Stimulated activated naive B cell treated with anti-CD40 and anti-IgM and Interleukin-4, amounts not matched to agents 10 μg/mL and 1 μg/mL and 100 μg/mL, for 72 hours (primary cell): ENCODE results near the gene RNF212.
A peak's percentile ranks its signal among the peaks of the same experiment; 100 is the strongest.

Experiments used
- ATAC-seq, 2 donors: fragments of 150-1000 bp; cut with Tn5 transposase; replicated peaks; 2 replicates each; pipeline ENCODE4 v1.10.0; 2021; ENCODE audit warnings: moderate library complexity in 1 of 2
- DNase-seq: peaks from one replicate; pipeline ENCODE4 v3.0.0; 2021
- H3K27ac Mint-ChIP-seq: one replicate; pipeline ENCODE4 v1.8.0; 2022; ENCODE audit warnings: mild to moderate bottlenecking, mixed read lengths
- H3K27me3 Mint-ChIP-seq, 2 donors: one replicate each; pipeline ENCODE4 v1.8.0; 2022; ENCODE audit warnings: mixed read lengths in 2 of 2
- H3K36me3 Mint-ChIP-seq, 2 donors: one replicate each; pipeline ENCODE4 v1.8.0; 2022; ENCODE audit warnings: mixed read lengths in 2 of 2, mild to moderate bottlenecking in 1 of 2
- H3K4me1 Mint-ChIP-seq, 2 donors: one replicate each; pipeline ENCODE4 v1.8.0; 2022; ENCODE audit warnings: mixed read lengths in 2 of 2, mild to moderate bottlenecking in 1 of 2
- H3K4me3 Mint-ChIP-seq, 2 donors: one replicate each; pipeline ENCODE4 v1.8.0; 2022; ENCODE audit warnings: mild to moderate bottlenecking in 2 of 2, mixed read lengths in 2 of 2, moderate library complexity in 1 of 2
- H3K9me3 Mint-ChIP-seq, 2 donors: one replicate each; pipeline ENCODE4 v1.8.0; 2022; ENCODE audit warnings: mixed read lengths in 2 of 2, mild to moderate bottlenecking in 1 of 2

Gene RNF212

DNA sequence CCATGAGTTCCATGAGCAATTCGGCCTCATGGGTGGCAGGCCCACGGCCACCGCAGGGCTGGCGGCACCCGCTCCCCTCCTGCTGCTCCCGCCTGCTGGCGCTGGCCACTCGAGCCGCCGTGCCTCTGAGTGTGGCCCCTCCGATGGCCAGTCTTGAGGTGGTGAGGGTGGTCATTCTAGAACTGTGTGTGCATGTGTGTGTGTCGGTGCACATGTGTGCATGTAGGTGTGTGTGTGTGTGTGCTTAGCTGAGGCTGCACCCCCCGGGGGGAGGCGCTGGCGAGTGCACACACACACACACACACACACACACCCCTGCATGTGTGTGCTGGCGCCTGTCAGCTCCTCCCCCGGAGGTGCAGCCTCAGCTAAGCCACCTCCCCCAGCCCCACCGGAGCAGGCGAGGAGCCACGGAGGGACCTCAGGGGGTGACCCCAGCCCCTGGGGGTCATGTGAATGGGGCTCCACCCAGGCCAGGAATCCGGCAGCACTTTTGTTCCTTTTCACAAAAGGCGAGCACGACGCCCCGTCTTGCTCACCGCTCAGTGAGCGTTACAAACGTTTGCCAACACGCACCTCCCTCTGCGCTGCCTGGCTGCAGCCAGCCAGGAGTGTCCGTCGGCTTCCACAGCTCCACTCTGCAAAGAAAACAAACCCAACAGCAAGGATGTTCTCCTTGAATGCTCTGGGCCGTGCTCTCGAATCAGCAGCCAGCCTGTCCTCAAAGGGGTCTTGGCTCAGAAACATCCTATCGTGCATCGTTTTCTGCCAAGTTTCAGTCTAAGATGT is 72.0 kb downstream of the RNF212 start:
- peaks cover 26 to 49% of the 10 kb centered on the region in 2 donors for H3K27me3 Mint-ChIP-seq
- no peak for DNase-seq

DNA sequence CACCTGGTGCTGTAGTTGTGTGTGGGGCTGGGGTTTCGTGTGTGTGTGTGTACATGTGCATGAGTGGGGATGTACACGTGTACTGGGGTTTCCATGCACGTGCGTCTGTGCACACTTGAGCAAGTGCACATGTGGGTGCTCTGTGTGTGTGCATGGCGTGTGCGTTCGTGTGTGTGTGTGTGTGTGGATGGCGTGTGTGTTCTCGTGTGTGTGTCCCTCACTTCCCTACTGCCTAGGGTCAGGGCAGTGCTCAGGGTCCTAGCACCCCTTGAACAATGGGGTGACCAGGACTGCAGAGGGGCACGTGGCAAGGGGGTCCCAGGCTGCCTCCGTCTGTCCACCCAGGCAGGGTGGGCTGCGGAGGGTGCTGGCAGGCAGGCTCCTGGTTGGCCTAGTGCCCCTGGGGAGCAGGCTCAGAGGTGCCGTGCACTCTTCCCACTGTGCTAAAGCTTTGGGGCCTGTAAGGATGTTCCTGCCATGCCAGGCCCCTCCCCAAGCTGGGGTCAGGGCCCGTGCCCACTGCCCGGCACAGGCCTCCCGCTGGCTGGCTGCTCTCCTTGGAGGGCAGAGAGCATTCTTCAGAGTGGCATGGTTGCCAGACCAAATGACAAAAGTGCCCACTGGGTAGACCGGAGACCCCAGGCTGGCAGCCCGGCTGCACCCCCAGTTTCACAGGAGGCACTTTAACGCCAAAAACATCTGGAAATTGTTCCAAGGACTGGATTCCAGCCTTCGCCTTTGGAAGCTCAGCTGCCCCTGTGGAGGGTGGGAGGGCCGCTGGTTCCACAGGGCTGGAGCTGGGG is 72.8 kb downstream of the RNF212 start:
- Mint-ChIP-seq H3K4me3 (no peak overlapping the region), H3K36me3 (peaks cover 0 to 3% of the 10 kb centered on the region in 2 donors), H3K4me1 (peaks cover 0 to 3% of the 10 kb centered on the region in 2 donors), H3K27me3 (peaks cover 23 to 46% of the 10 kb centered on the region in 2 donors), H3K27ac (no peak overlapping the region), H3K9me3 (no peaks in the 10 kb centered on the region)
- ATAC-seq (no peak), DNase-seq (no peak)

More for the DNA sequence above, 72.0 kb downstream of the RNF212 start:
- Mint-ChIP-seq H3K9me3 (no peaks in the 10 kb centered on the region), H3K36me3 (peaks cover 0 to 3% of the 10 kb centered on the region in 2 donors), H3K27ac (no peak overlapping the region), H3K4me1 (peaks cover 0 to 3% of the 10 kb centered on the region in 2 donors), H3K4me3 (no peak overlapping the region)
- ATAC-seq, result no peak

DNA sequence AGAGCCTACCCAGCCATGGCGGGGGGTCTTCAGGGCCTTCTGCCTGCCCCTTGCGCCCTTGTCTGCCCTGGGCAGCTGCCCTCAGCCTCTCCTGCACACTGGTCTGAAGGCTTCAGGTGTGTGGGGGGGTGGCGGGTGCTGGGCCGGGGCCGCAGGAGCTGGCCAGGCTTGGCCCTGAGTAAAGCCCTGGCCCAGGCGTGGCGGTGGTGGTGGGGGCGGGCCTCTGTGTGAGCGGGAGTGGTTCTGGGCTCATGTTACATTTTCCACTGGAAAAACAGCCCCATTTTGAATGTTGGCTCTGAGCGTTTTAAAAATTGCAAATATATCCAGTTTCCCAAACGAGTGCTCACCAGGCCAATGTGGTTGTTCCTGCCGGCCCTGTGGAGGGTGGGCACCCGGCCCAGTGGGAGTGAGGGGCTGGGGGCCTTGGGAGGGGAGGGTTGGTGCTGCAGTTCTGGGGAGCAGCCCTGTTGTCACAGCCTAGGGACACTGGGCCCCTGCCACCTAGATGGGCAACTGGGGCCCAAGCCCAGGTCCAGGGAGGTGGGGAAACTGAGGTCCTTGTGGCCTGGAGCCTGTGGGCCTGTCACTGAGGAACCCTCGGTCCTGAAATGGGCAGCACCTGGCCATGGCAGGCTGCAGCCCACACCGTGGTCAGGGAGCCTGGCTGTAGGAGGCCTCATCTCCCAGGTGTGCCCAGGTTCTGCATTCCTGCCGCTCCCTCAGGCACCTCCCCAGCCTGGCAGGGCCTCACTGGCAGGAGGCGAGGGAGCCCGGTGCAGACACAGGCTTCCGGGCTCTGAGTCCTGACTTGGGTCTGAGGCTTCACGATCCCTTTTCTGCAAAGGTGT is 73.6 kb downstream of the RNF212 start:
- H3K27ac Mint-ChIP-seq, result no peak overlapping the region
- DNase-seq, result no peak

DNA sequence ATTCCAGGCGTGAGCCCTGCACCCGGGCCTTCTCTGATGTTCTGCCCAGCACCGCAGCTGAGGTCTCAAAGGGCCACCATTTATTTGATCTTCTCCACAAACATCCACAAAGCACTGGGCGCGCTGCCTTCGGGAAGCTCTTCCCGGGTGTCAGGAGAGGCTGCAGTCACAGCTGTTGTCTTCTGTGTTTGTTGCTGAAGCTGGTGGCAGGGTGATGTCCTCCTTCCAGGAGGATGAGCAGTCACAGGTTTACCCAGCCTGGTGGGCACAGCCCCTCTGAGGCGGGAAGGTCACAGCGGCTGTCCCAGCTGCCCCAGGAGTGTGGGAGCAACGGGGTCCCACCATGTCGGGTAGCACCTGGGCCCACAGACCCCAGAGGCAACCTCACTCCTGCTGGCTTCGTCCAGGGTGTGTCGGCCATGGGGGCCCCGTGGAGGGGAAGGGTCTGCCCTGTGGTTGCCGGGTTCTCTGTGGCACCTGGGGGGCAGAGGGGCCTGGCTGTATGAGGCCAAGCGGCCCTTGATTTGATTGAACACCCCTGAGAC is 74.3 kb downstream of the RNF212 start:
- Mint-ChIP-seq H3K36me3 (peaks cover 0 to 3% of the 10 kb centered on the region in 2 donors), H3K27ac (no peak overlapping the region)
- no peak for ATAC-seq

More for the DNA sequence above, 73.6 kb downstream of the RNF212 start:
- H3K27me3 Mint-ChIP-seq, result peaks cover 15 to 38% of the 10 kb centered on the region in 2 donors
- H3K36me3 Mint-ChIP-seq, result peaks cover 0 to 3% of the 10 kb centered on the region in 2 donors
- no peaks in the 10 kb centered on the region for H3K9me3 Mint-ChIP-seq
- no peak for ATAC-seq
- H3K4me1 Mint-ChIP-seq, result peaks cover 0 to 3% of the 10 kb centered on the region in 2 donors
- H3K4me3 Mint-ChIP-seq, result no peak overlapping the region

DNA sequence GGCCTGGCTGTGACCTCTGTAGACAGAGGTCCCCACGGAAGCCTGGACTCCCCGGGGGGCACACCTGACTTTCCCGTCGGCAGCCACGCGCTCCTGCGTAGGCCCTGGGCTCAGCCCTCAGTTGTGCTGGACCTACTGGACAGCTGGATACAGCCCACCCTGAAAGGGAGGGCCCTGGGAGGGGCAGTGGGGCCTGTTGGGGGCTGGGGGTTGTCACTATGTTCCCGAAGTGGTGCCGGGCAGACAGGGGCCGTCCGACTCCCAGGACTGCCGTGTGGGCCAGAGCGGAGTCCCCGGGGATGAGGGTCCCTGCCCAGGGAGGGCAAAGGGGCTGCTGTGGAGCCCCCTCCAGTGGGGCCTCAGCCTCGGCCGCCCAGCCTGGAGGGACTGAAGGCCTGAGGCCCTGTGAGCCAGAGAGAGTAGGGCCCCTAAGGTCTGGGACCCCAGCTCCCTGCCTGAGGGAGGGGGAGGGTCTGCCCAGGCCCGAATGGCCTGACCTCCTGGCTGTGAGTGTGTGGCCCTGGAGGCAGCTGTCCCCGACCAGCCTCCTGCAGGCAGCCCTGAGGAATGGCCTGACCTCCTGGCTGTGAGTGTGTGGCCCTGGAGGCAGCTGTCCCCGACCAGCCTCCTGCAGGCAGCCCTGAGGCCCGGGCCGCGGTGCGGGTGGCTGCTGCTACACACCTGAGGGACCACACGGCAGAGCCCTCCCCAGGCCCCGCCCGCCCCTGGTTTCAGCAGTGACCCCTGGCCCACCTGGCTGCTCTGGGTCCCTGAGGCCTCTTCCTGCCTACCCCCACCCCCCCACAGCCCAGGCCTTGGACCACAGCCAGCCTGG is 76.2 kb downstream of the RNF212 start:
- Mint-ChIP-seq H3K36me3 (no peaks in the 10 kb centered on the region), H3K27me3 (peaks cover 11 to 42% of the 10 kb centered on the region in 2 donors), H3K9me3 (no peaks in the 10 kb centered on the region), H3K4me3 (no peak overlapping the region), H3K4me1 (no peaks in the 10 kb centered on the region), H3K27ac (no peak overlapping the region)
- no peak for DNase-seq
- no peak for ATAC-seq

More for the DNA sequence above, 74.3 kb downstream of the RNF212 start:
- no peak for DNase-seq
- Mint-ChIP-seq H3K9me3 (no peaks in the 10 kb centered on the region), H3K4me3 (no peak overlapping the region), H3K27me3 (peaks cover 14 to 37% of the 10 kb centered on the region in 2 donors), H3K4me1 (peaks cover 0 to 3% of the 10 kb centered on the region in 2 donors)

DNA sequence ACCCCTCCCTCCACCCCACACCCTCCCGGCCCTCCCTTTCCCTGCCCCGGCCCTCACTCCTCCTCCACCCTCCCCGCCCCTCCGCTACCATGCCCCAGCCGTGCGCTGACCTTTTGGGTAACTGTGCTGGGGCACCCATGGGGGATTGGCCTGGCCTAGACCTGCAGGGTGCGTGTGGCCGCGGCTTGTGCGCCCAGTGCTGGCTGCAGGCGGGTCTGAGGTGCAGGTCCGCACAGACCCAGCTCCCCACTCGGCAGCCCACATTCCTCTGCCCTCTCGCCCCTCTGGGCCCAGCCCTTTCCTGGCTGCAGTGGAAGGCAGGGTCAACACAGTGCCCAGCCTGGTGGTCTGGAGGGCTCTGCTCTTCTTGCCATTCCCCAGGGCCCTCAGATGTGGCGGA is 77.3 kb downstream of the RNF212 start:
- Mint-ChIP-seq H3K9me3 (no peaks in the 10 kb centered on the region), H3K27ac (no peak overlapping the region), H3K4me1 (no peaks in the 10 kb centered on the region), H3K4me3 (no peak overlapping the region), H3K36me3 (no peaks in the 10 kb centered on the region), H3K27me3 (peaks cover 8 to 34% of the 10 kb centered on the region in 2 donors)
- DNase-seq (no peak), ATAC-seq (no peak)

DNA sequence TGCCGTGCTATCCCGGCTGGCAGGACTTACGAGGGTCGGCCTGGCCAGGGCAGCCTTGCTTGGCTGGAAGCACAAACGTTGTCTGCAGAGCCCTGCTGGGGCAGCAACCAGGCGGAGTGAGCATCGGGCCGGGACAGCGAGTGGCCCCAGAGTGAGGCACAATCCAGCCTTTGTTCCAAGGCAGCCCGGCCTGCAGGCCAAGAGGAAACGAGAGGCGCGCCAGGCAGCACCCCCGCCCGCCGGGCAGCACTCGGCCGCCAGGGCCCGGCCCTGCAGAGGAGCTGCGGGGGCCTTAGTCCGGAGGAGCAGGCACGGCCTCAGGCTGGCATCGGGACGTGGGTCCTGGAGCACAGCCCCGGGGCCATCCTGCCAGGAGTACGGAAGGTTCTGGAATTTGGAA is 77.9 kb downstream of the RNF212 start:
- DNase-seq, result no peak
- Mint-ChIP-seq H3K27me3 (peaks cover 12 to 32% of the 10 kb centered on the region in 2 donors), H3K36me3 (no peaks in the 10 kb centered on the region), H3K27ac (no peak overlapping the region), H3K4me3 (no peak overlapping the region), H3K9me3 (no peaks in the 10 kb centered on the region), H3K4me1 (no peaks in the 10 kb centered on the region)
- no peak for ATAC-seq

DNA sequence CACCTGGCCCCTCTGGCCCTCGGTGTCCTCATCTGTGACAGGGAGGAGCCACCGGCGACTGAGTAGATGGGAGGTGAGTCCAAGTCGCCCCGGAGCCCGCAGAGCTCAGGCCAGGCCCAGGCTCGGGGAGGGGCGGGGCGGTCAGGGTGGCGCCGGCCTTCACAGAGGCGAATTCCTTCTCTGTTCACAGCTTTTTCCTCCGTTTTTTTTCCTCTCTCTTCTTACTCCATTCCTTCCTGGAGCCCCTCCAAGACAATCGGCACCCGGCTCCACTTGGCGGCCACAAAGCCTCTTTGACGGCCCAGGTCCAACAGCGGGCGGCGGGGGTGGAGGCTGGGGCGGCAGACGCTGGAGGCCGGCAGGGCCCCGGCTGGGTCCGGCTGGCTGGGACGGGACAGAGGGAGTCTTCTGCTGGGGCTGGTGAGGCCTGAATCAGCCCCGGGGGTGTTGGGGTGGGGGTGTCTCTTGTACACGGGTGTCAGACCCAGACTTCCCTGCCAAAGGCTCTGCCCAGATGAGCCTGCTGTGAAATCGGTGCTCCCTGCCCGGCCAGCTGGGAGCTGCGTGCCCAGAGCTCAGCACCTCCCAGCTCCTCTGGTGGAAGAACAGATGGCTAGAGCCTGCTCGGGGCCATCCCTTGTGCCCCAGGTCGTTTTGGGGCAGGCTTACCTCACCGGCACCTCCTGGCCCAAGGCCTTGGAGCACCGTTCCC is 79.4 kb downstream of the RNF212 start:
- no peak overlapping the region for H3K27ac Mint-ChIP-seq
- no peaks in the 10 kb centered on the region for H3K9me3 Mint-ChIP-seq
- H3K4me3 Mint-ChIP-seq, result no peak overlapping the region
- no peak for DNase-seq
- H3K4me1 Mint-ChIP-seq, result peaks cover 0 to 5% of the 10 kb centered on the region in 2 donors
- no peaks in the 10 kb centered on the region for H3K36me3 Mint-ChIP-seq
- ATAC-seq, result no peak
- H3K27me3 Mint-ChIP-seq, result peaks cover 7 to 32% of the 10 kb centered on the region in 2 donors

DNA sequence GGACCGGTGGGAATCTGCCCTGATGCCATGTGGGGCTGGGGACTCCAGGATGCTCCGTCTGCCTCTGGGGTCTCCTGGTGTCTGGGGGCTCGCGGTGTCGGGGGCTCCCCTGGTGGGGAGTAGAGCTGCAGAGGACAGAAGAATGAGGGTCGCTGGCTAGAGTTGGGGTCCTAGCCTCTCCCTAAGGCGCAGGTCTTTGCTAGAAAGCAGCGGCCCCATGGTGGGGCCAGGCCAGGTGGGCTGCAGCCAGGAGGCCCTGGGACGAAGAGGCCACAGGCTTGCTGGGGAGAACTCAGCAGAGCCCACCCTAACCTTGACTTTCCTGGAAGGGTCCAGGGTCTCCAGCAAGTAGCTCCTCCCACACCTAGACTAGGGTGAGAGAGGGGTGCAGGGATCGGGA is 80.5 kb downstream of the RNF212 start:
- H3K36me3 Mint-ChIP-seq, result no peaks in the 10 kb centered on the region
- H3K27ac Mint-ChIP-seq, result no peak overlapping the region
- no peak for DNase-seq
- H3K27me3 Mint-ChIP-seq, result peaks cover 7 to 32% of the 10 kb centered on the region in 2 donors
- no peak for ATAC-seq
- no peak overlapping the region for H3K4me3 Mint-ChIP-seq
- no peaks in the 10 kb centered on the region for H3K9me3 Mint-ChIP-seq
- H3K4me1 Mint-ChIP-seq, result peaks cover 0 to 5% of the 10 kb centered on the region in 2 donors

DNA sequence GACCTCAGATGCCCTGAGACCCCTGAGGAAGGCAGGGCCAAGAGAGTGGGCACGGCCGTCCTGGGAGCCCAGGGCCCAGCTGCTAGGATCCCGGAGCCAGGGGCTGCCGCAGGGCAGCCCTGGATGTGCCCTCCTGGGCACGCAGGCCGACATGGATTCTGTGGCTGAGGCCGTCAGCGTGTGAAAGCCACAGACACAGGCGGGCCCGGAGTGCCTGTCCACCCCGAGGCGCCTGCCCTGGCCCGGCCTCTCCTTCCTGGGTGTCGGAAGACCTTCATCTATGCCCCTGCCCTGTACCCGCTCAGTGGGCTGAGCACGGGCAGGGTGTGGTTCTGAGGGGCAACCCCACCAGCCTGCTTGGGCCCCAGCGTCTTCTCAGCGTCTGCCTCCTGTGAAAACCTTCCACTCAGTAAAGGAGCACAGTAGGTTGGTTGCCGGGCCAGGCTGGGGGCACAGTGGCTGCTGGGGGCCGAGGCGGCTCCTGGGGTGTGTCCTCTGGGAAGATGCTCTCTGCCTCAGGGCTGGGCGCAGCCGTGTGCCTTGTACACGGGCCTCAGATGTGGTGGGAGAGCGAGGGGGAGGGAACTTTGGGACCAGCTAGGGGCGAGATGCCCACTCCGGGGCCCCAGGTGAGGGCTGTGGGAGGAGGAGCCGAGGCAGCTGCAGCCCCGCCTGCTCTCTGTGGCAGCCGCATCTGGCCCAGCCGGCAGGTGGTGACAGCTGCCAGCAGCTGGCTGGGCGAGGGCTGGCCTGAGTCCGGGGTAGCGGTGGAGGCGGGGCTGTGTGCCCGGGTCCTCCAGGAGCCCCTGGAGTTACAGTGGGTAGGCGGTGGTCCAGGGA is 81.2 kb downstream of the RNF212 start:
- ATAC-seq (peak; percentile 51 to 56), DNase-seq (no peak)
- no peak overlapping the region for H3K27ac Mint-ChIP-seq
- H3K4me3 Mint-ChIP-seq, result no peak overlapping the region
- peaks cover 7 to 32% of the 10 kb centered on the region in 2 donors for H3K27me3 Mint-ChIP-seq
- H3K4me1 Mint-ChIP-seq, result peaks cover 0 to 5% of the 10 kb centered on the region in 2 donors
- no peaks in the 10 kb centered on the region for H3K36me3 Mint-ChIP-seq
- H3K9me3 Mint-ChIP-seq, result no peaks in the 10 kb centered on the region

DNA sequence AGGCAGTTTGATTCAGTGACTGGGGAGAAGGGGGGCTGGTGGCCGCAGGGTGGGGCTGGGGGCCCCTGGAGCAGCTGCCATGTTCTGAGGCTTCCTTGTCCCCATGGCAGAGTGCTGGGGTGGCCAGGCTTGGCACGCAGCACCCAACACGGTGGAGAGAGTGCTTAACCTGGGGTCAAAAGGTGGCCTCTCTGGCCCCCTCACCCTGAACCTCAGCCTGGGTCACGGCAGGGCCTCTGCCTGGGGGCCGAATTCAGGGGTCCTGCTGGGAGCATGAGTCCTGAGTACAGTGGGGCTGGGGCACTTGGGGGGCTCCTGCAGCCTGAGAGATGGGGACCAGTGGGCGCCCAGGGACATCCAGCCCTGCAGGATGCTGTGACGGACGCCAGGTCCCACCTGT is 82.0 kb downstream of the RNF212 start:
- no peak for DNase-seq
- Mint-ChIP-seq H3K27me3 (peaks cover 7 to 32% of the 10 kb centered on the region in 2 donors), H3K4me1 (peaks cover 2 to 8% of the 10 kb centered on the region in 2 donors), H3K27ac (no peak overlapping the region), H3K9me3 (no peaks in the 10 kb centered on the region), H3K4me3 (no peak overlapping the region), H3K36me3 (no peaks in the 10 kb centered on the region)
- no peak for ATAC-seq

DNA sequence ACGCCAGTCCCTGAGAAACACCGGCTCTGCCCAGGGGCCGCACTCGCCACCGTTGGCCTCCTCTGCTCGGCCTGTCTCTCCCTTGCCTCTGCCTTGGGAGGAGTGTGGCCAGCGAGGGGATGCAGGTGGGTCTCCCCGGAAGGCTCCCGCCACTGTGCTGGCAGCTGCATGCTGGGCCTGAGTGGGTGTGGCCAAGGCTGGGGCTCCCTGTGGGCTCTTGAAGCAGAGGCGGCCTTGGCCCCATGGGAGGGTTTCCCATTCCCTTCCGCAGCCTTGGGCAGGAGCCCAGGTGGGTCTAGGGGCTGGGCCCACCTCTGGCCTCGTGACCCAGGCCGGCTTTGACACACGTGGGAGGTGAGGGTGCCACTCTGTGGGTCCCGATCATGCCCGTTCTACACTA is 82.8 kb downstream of the RNF212 start:
- DNase-seq (no peak), ATAC-seq (no peak)
- H3K27me3 Mint-ChIP-seq, result peaks cover 7 to 32% of the 10 kb centered on the region in 2 donors
- H3K4me1 Mint-ChIP-seq, result peaks cover 10 to 14% of the 10 kb centered on the region in 2 donors
- peaks cover 0 to 3% of the 10 kb centered on the region in 2 donors for H3K36me3 Mint-ChIP-seq
- H3K27ac Mint-ChIP-seq, result peak overlapping the region; percentile 37
- H3K4me3 Mint-ChIP-seq, result no peak overlapping the region
- no peaks in the 10 kb centered on the region for H3K9me3 Mint-ChIP-seq
